Stomach (tissue), 4 donors: ENCODE data around the gene SLC41A2.

ENCODE experiments used
- CTCF ChIP-seq, 7 experiments: fragments of 450-650 bp in 4 of 7; fragments of 200-600 bp in 3 of 7; sonication (generic) in 3 of 7; IDR thresholded peaks; one replicate each; pipeline ENCODE4 v1.5.1; 2016 to 2019; ENCODE audit warnings: antibody characterized with exemption in 7 of 7, control low read depth in 2 of 7, mild to moderate bottlenecking in 1 of 7
- EP300 ChIP-seq: sonication (generic); formaldehyde crosslinking; IDR thresholded peaks from one replicate; pipeline ENCODE4 v1.6.1; 2017; ENCODE audit warnings: antibody characterized with exemption

- TF ChIP-seq EP300 (no peak), CTCF (IDR thresholded peaks at IDR 0.05) (no peak)
These were observed 40.6 kb upstream of the SLC41A2 start for GRCh38 chr12:104998423-104999346.
